GM21528 (cell line): ENCODE results near the gene ZNF750.

Experiments used
- ATAC-seq: cut with Tn5 transposase; IDR thresholded peaks from one replicate; pipeline ENCODE4 v1.9.1; 2021; ENCODE audit warnings: mild to moderate bottlenecking, moderate library complexity; ENCODE audit not compliant: unreplicated experiment, low FRiP score

The ZNF750 gene

GRCh38 chr17:82839617-82840292 is at the start of gene ZNF750:
Gene ZNF750 (minus strand): TSS chr17:82840022. CDS start chr17:82832454, 7,568 bp downstream.
- ATAC-seq, result no peak

GRCh38 chr17:82888583-82889495 is 49.0 kb upstream of the ZNF750 start:
- ATAC-seq, result no peak

- ATAC-seq, result no peak
These were observed 47.7 kb upstream of the ZNF750 start for GRCh38 chr17:82887255-82888164.

GRCh38 chr17:82884970-82885353 is 45.1 kb upstream of the ZNF750 start:
- no peak for ATAC-seq

DNA sequence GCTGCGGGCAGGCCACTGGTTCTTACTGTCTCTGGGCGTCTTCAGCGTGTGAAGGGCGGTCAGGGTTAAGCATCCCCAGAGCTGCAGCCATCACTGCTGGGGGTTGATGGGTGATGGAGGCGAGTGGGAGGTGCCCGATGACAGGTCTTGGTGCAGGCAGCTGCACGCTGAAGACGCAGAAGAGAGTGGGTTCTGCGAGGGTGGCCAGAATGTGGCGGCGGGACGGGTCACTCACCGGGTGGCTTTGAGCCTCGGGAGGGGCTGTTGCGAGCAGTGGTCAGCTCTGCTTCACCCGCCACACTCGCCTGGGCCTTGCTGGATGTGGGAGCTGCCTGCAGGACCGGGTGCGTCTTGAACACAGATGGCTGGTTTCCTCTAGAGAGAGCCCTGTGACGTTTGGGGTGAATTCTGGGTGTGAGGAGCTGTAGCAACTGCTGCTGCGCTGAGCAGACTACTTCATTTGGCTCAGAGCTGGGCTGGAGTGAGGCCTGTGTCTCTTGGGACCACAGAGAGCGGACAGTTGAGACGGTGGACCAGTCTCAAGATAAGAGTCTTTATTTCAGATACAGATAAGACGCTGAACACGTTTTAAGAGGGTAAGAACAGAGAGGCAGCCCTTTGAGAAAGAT is 44.6 kb upstream of the ZNF750 start:
- ATAC-seq, result no peak

DNA sequence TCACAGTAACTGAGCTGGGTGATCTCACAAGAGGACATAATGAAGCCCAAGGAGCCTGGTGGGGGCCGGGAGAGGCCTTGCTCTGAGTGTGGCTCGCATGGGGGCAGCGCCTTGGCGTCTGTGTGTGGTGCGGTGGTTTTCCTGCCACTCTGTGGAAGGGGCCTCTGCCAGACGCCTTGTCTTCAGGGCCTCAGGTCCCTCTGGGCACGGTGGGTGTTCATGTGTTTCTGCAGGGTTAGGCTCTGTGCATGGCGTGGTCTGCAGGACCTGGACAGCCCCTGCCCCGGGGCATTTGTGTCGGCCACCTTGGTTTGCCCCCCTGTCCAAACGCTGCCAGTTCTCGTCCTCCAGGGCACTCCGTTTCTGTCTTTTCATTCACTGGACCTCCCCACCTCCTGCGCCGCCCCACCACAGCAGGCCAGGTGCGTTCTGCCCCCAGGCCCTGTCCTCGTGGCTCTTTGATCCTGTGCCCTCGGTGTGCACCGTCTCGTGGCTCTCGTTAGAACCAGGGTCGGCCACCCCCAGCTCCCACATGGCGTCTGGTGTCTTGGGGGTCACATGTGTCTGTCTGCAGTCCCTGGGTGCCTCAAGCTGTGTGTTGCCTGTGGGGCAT is 43.7 kb upstream of the ZNF750 start:
- no peak for ATAC-seq

DNA sequence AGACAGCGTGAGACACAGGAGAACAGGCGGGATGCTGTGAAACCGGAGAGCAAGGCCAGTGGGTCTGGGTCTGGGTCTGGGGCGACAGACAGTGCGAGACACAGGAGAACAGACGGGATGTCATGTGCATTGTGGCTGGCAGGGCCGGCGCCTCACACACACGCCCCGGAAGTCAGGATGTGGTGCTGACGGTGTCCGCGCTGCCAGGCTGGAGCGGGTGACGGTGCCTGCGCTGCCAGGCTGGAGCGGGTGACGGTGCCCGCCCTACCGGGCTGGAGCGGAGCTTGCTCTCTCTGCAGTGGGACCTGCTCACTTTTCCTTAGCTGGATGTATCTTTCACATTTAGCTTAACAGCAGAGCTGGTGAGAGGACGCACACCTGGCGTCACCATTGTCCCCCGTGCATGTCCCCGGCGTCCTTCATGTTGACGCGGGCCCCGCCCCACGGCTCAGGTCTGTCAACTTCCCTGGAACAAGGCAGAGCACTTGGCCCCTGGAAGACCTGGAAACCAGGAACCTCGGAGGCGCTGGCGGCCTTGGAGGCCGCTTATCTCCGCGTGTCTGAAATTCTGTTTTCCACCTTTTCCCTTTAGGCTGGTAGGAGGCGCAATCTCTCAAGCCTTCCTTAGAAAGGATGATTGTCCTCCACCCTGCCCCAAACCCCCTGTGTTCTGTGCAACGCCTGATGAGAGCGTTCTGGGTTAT is 43.0 kb upstream of the ZNF750 start:
- no peak for ATAC-seq

DNA sequence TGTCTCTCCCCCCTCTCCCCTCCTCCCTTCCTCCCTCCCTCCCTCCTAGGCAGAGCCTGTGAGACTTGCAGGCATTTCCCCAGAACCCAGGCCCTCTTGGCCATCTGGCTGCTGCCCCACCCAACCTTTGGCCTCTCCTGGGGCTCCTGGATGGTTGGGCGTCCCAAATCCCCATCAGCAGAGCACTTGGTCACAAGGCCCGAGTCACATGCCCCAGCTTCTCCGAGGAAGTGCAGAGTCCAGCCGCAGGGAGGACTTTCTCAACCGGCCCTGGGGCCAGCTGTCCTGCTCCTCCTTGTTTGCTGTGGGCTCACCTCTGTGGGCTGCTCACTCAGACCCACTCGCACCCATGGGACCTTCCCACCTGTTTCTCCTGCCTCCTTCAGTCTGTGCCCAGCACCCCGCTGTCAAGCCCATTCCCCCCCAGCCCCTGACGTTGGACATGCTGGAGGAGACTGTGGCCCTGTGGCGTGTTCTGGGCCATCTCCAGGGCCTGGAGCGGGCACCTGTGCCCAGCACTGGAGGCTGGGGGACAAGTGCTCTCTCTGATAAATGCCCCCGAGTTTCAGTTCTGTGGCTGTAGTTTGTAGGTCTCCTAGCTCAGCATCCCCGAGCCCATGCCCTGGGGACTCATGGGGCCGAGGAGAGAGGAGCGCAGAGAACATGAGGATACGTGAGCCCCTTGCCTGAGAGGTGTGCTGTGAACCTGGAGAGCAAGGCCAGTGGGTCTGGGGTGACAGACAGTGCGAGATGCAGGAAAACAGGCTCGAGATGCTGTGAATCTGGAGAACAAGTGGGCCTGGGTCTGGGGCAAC is 42.3 kb upstream of the ZNF750 start:
- ATAC-seq, result no peak

- no peak for ATAC-seq
These were observed 41.6 kb upstream of the ZNF750 start for GRCh38 chr17:82881324-82881823.

DNA sequence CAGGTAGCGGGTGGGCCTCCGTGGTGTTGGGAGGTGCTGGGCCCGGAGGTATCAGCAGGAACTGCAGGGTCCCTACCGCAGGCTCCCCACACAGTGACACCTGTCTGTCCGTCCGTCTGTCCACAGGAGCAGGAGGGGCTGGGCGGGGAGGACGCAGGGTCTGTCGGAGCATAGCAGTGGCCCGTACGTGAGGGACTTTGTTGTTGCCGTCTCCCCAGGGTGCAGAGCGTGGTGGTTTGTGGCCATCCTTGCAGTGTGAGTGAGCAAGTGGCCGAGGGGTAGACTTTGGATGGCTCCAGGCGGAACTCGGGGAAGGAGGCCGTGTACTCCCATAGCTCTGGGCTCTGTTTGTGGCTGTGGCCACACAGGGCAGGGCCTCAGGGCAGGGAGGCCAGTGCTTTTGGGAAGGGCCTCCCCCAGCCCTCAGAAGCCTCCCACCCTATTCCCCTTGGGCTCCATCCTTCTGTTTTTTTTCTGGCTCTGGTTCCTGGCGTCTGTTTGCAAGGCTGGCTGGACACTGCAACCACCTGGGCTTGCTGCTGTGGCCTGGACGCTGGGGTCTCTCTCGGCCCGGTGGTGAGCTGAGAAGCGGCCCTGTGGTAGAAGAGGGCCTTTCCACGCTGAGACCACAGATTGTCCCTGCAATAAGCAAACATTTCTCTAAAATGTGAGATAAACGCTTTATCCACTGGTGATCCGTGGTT is 41.0 kb upstream of the ZNF750 start:
- ATAC-seq, result no peak

- no peak for ATAC-seq
These were observed 39.4 kb upstream of the ZNF750 start for GRCh38 chr17:82879241-82879640.

DNA sequence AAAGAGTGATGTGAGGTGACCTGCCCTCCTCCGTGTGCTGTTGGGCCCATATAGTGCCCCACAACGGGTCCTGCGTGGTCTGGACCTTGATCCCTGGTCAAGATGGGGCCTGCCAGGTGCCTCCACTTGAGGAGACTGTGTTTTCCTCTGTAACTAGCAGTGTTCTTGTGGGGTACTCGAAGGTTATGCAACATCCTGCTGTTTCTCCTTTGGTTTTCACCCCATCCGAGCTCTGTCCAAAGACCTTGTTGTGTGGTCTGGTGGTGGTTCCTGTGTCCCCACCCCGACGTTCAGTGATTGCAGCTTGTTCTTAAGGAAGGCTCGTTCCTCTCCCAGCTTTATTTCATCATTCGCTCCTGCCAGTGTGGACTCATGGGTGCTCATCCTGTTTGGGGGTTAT is 38.7 kb upstream of the ZNF750 start:
- ATAC-seq, result no peak

DNA sequence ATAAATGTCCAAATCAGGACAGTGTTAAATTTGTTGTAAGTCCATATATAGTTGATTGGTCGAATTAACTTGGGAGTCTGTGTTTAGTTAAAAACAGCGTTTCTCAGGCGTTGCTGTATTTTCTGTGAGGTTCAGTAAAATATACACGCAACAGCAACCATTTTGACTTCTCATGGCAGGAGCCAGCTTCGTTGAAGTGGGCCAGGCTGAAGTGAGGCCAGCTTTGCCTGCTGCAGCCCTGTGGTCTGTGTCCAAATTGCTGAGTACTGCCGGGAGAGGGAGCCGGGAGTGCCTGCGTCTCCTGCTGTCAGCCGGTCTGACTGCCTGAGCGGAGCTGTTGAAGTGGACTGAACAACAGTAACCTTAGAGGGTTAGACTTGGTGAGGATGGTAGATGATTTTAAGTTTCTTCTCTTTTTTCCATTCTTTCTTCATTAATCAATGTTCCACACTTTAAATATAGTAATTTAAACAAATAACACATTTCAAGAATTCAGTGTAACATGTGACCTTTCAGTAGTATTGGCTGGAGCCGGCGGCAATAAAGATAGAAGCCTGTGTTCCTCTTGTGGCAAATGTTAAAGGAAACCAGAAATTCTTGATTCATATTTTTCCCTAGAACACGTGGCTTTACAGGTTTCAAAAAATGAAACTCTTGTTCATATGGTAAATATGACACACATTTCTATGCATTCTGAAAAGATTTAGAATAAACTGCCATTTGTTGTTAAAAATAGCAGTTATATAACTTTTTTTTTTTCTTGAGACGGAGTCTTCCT is 37.0 kb upstream of the ZNF750 start:
- ATAC-seq, result no peak

- no peak for ATAC-seq
These were observed 36.3 kb upstream of the ZNF750 start for GRCh38 chr17:82876149-82876548.

DNA sequence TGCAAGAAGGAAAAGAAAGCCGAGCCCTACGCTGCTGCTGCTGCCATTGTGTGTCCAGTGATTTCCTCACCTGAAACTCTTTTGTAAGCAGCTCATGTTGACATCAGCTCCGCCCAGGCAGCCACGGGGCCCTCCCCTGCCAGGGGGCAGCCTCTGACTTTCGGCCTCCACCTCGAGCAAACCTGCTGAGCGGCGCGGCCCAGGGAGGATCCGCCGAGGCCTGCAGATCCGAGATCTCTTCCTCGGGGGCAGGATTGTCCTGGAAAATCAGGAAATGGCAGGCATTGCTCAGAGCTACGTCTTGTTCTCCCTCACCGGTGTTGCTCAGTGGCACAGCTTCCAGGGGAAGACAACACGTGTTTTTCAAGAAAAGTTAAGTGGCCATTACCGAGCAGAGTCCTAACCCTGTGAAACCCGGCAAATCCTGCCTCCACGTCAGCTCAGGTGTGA is 35.6 kb upstream of the ZNF750 start:
- no peak for ATAC-seq

GRCh38 chr17:82874011-82874835 is 34.4 kb upstream of the ZNF750 start:
- ATAC-seq, result no peak
